Upper lobe of left lung (tissue), 4 donors: ENCODE results near the gene MCAM.

ENCODE experiments used
- POLR2AphosphoS5 ChIP-seq, 2 donors: sonication (generic); formaldehyde crosslinking; IDR thresholded peaks; one replicate each; pipeline ENCODE4 v1.5.1; 2017; ENCODE audit warnings: antibody characterized with exemption in 2 of 2
- TF ChIP-seq, protein P1 (sequence below), 6 experiments: fragments of 450-650 bp in 4 of 6; fragments of 200-600 bp in 2 of 6; sonication (generic) in 2 of 6; IDR thresholded peaks; one replicate each; pipeline ENCODE4 v1.5.1; 2016 to 2019; ENCODE audit warnings: antibody characterized with exemption in 6 of 6

DNA sequence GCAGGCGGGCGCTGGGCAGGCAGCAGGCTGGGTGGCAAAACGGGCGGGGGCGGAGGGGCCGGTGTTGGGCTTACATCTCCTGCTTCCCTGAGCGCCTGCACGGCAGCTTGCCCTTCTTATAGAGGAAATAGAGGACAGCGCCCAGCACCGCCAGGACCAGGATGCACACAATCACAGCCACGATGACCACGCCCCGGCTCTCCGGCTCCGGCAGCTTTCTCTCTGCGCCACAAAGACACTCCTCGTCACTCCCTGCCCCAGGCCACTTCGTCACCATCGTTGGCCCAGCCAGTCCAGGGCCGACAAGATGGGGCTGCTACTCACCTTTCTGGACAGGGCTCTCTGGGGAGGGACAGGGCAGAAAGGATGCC lies 6.3 kb downstream of the MCAM start:
- TF ChIP-seq, protein P1, sequence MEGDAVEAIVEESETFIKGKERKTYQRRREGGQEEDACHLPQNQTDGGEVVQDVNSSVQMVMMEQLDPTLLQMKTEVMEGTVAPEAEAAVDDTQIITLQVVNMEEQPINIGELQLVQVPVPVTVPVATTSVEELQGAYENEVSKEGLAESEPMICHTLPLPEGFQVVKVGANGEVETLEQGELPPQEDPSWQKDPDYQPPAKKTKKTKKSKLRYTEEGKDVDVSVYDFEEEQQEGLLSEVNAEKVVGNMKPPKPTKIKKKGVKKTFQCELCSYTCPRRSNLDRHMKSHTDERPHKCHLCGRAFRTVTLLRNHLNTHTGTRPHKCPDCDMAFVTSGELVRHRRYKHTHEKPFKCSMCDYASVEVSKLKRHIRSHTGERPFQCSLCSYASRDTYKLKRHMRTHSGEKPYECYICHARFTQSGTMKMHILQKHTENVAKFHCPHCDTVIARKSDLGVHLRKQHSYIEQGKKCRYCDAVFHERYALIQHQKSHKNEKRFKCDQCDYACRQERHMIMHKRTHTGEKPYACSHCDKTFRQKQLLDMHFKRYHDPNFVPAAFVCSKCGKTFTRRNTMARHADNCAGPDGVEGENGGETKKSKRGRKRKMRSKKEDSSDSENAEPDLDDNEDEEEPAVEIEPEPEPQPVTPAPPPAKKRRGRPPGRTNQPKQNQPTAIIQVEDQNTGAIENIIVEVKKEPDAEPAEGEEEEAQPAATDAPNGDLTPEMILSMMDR (IDR thresholded peaks at IDR 0.05) = no peak
- TF ChIP-seq POLR2AphosphoS5 (IDR thresholded peaks at IDR 0.05) = no peak
